ENCODE results near the gene SEC22C. TPM values are rescaled to one million over a fixed set of nuclear protein-coding genes. Genes with fewer than 3 reads are reported as not detected.
"Not testable (repeated sequence)": the region's sequence is repeated elsewhere in the genome, so short reads cannot be mapped to it uniquely, and the experiment has no call there.

The SEC22C gene
- total and polyA plus RNA-seq, 11 donors, result 17.4 to 40.5 (median 28.9) TPM

DNA sequence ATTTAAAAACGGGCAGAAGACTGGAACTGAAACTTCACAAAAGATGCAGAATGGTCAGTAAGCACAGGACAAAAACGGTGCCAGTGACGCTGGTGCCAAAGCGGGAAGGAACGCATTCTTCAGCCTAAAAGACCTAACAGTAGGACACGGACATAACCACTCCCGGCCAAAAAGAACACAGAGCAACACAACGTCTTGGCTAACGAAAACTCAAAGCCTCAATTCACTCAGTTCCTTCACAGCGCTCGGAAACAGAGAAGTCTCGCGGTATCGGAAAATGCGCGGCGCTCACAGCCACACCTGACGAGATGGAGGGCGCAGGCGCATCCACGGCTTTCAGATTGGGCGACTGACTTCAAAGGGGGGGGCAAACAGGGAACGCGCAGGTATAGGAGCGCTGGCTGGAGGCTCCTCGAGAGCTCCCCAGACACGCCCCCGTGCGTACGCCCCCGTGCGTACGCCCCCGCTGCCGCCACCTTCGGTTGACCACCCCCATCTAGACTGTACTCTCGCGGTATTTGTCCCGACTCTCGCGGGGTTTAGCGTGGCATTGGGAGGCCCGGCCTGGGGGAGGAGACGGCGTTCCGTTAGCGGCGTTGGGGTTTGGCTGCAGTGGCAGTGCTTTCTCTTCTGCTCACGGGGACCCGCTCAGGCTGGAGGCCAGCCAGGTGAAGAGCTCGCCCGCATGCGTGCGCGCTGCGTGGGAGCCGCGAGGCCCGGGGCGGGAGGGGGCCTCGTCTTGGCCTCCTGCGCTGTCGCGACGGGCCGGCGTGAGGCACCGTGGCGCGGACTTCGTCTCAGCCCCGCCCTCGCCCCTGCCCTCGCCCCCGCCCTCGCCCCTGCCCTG is 18.6 kb upstream of the SEC22C start, which contains the start of gene NKTR:
Gene NKTR, plus strand, starts transcription at position 576 of the 847 bp plus-strand sequence. CDS start 321 bp downstream, outside the sequence.
- Histone ChIP-seq H3K4me3 (peak within 1 kb of the TSS; percentile 74 to 97 (median 88)), H3K4me1 (peaks cover 0 to 36% (median 25%) of the 10 kb centered on the region in 12 donors), H3K27ac (peak within 1 kb of the TSS; percentile 95 to 100 (median 98)), H3K36me3 (peaks cover 0 to 23% (median 6%) of the 10 kb centered on the region in 9 donors), H3K9me3 (peaks cover 0 to 13% (median 2%) of the 10 kb centered on the region in 12 donors), H3K27me3 (no peaks in the 10 kb centered on the region)
- intact Hi-C loops (cut with DNase I), result loop anchor here in 8 of 10 donors (1.0 to 10.0 kb wide), 4 partner anchors 10 to 144 kb away; partner anchors contain the start of genes ZBTB47 (in 7 of the 8) and SS18L2 (in 1 of the 8)
- ATAC-seq (peak; percentile 94 to 96 (median 95)), DNase-seq (peak; percentile 96 to 98 (median 97))
- peak in 1 of 2 donors; percentile 90 for TF ChIP-seq POLR2A (IDR thresholded peaks at IDR 0.05)
- TF ChIP-seq, protein P1, sequence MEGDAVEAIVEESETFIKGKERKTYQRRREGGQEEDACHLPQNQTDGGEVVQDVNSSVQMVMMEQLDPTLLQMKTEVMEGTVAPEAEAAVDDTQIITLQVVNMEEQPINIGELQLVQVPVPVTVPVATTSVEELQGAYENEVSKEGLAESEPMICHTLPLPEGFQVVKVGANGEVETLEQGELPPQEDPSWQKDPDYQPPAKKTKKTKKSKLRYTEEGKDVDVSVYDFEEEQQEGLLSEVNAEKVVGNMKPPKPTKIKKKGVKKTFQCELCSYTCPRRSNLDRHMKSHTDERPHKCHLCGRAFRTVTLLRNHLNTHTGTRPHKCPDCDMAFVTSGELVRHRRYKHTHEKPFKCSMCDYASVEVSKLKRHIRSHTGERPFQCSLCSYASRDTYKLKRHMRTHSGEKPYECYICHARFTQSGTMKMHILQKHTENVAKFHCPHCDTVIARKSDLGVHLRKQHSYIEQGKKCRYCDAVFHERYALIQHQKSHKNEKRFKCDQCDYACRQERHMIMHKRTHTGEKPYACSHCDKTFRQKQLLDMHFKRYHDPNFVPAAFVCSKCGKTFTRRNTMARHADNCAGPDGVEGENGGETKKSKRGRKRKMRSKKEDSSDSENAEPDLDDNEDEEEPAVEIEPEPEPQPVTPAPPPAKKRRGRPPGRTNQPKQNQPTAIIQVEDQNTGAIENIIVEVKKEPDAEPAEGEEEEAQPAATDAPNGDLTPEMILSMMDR (IDR thresholded peaks at IDR 0.05), result peak in 4 of 12 donors; percentile 12 to 35 (median 14)
- 0 to 1% (median 1%) methylated on average over 28 to 76 of the region's 76 CpGs for WGBS, 4 donors

DNA sequence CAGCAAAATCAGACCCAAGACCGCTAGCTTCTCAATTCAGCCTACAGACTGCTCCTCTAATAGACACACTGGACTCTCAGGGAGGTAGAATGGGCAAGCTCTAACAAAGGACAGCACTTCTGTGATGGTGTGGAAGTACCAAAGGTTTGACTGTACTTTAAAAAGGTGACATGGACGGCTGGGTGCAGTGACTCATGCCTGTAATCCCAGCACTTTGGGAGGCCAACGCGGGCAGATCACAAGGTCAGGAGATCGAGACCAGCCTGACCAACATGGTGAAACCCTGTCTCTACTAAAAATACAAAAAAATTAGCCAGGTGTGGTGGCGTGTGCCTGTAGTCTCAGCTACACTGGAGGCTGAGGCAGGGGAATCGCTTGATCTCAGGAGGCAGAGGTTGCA is 15.3 kb upstream of the SEC22C start:
- ATAC-seq; H3K4me3 ChIP-seq; DNase-seq; H3K9me3 ChIP-seq; intact Hi-C loops (cut with DNase I); H3K27ac ChIP-seq; H3K27me3 ChIP-seq: not testable (repeated sequence)
- Histone ChIP-seq H3K4me1 (peaks cover 0 to 21% (median 9%) of the 10 kb centered on the region in 12 donors), H3K36me3 (peaks cover 0 to 33% (median 20%) of the 10 kb centered on the region in 9 donors)
- 91 to 96% (median 95%) methylated on average over 7 of the region's 7 CpGs for WGBS, 4 donors

DNA sequence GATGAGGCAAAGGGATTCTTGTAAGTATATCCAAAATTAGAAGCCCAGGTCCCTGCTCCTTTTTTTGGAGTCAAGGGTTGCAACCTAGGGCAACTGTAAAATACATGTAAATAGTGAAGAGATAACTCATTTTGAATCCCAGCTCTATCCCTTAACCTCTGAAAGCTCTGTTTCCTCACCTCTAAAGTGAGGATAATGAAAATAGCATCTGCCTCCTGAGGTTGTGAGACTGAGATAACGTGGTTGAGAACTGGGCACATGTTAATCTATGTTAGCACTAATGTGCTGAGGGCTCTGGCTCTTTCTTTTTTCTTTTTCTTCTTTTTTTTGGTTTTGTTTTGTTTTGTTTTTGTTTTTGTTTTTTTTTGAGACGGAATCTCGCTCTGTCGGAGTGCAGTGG is 13.9 kb upstream of the SEC22C start:
- 82 to 90% (median 85%) methylated on average over 4 of the region's 4 CpGs for WGBS, 4 donors
- no peak for DNase-seq
- intact Hi-C loops (cut with DNase I), result no loop called here
- TF ChIP-seq, protein P1 (IDR thresholded peaks at IDR 0.05), result no peak
- no peak for TF ChIP-seq POLR2A (IDR thresholded peaks at IDR 0.05)
- Histone ChIP-seq H3K4me3 (no peak overlapping the region), H3K4me1 (peaks cover 0 to 22% (median 10%) of the 10 kb centered on the region in 12 donors), H3K9me3 (no peaks in the 10 kb centered on the region), H3K36me3 (peaks cover 0 to 33% (median 20%) of the 10 kb centered on the region in 9 donors), H3K27ac (no peak overlapping the region), H3K27me3 (no peaks in the 10 kb centered on the region)
- no peak for ATAC-seq

DNA sequence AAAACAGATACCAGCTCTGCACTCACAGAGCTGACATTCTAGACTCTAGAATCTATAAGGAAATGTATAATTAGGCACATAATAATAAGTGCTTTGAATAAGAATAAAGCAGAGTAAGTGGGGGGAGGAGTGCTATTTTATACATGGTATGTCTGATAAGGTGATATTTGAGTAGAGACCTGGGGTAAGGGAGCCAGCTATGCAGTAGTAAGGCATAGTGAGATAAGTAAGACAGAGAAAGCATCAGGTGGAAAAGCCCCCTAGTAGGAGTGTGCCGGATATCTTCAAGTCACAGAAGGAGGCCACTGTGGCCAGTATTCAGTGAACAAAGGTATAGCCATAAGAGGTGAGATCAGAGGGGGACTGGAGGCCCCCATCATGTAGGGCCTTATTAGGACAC is 11.9 kb upstream of the SEC22C start:
- no peaks in the 10 kb centered on the region for H3K9me3 ChIP-seq
- DNase-seq, result no peak
- no peak overlapping the region for H3K4me3 ChIP-seq
- H3K27ac ChIP-seq, result no peak overlapping the region
- ATAC-seq, result no peak
- WGBS, 4 donors, result 88 to 95% (median 91%) methylated on average over 1 of the region's 1 CpG
- H3K4me1 ChIP-seq, result peaks cover 0 to 24% (median 9%) of the 10 kb centered on the region in 12 donors
- no peak for TF ChIP-seq POLR2A (IDR thresholded peaks at IDR 0.05)
- TF ChIP-seq, protein P1 (IDR thresholded peaks at IDR 0.05), result no peak
- no peaks in the 10 kb centered on the region for H3K27me3 ChIP-seq
- H3K36me3 ChIP-seq, result peaks cover 0 to 33% (median 20%) of the 10 kb centered on the region in 9 donors
- intact Hi-C loops (cut with DNase I), result no loop called here

Measured in heart left ventricle (tissue), 16 donors.